ENCODE data around the gene PTDSS2. TPM values are rescaled to one million over a fixed set of nuclear protein-coding genes. Genes with fewer than 3 reads are reported as not detected.

Gene PTDSS2
- total RNA-seq, 1 experiment from 2014 or later: 30.4 TPM

DNA sequence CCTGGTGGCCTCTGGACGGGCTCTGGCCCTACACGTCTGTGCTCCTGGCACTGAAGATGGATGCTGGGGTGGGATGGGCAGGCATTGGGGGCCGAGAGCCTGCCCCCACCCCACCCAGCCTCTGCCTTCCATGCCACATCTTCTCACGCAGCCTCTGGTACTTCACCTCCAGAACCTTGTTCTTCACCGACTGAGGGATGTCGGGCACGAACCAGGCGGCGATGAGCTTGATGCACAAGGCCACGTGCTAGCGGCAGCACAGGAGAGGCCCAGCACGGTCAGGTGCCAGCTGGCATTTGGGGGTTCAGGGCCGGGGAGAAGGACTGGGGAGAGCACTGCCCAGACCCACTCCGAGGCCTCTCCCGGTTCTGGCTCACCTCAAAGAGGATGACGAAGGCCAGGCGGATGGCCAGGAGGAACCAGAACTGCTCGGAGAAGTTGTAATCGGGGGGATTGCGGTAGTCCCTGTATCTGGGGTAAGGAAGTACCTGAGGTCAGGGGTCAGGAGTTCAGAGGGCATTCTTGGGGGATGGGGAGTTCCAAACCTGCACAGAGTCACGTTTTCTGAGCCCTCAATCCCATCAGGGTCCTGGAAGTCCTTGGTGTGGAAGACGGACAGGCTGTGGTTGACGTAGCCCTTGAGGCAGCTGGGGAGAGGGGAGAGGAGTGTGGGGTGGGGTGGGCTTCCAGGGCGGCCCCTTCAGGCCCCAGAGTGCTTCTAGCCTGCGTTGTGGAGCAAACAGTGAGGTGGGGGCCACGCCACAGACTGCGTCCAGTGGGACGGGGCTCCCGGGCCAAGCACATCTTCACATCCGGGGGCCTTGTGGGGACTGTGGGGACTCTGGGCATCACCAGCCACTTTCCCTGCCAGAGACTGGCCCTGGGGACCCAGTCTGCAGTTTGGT, 31.5 kb upstream of the PTDSS2 start:
- Mint-ChIP-seq H3K4me1 (ENCODE audit: low read depth, unreplicated experiment) (peaks cover 7% of the 10 kb centered on the region), H3K27me3 (ENCODE audit: unreplicated experiment) (no peaks in the 10 kb centered on the region), H3K4me3 (ENCODE audit: low read depth, unreplicated experiment) (no peak overlapping the region), H3K9me3 (ENCODE audit: low read depth, unreplicated experiment) (no peaks in the 10 kb centered on the region), H3K27ac (ENCODE audit: unreplicated experiment) (peak overlapping the region; percentile 36), H3K36me3 (ENCODE audit: insufficient read depth, unreplicated experiment) (peaks cover 33% of the 10 kb centered on the region)
- no peak for DNase-seq
- CTCF ChIA-PET: no interaction called here
- BruUV-seq (replicated peaks): no TSS peak
- TF ChIP-seq, protein P1, sequence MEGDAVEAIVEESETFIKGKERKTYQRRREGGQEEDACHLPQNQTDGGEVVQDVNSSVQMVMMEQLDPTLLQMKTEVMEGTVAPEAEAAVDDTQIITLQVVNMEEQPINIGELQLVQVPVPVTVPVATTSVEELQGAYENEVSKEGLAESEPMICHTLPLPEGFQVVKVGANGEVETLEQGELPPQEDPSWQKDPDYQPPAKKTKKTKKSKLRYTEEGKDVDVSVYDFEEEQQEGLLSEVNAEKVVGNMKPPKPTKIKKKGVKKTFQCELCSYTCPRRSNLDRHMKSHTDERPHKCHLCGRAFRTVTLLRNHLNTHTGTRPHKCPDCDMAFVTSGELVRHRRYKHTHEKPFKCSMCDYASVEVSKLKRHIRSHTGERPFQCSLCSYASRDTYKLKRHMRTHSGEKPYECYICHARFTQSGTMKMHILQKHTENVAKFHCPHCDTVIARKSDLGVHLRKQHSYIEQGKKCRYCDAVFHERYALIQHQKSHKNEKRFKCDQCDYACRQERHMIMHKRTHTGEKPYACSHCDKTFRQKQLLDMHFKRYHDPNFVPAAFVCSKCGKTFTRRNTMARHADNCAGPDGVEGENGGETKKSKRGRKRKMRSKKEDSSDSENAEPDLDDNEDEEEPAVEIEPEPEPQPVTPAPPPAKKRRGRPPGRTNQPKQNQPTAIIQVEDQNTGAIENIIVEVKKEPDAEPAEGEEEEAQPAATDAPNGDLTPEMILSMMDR (IDR thresholded peaks at IDR 0.05; ENCODE audit: unreplicated experiment): no peak
- intact Hi-C loops (cut with micrococcal nuclease; ENCODE audit: unreplicated experiment): no loop called here

DNA sequence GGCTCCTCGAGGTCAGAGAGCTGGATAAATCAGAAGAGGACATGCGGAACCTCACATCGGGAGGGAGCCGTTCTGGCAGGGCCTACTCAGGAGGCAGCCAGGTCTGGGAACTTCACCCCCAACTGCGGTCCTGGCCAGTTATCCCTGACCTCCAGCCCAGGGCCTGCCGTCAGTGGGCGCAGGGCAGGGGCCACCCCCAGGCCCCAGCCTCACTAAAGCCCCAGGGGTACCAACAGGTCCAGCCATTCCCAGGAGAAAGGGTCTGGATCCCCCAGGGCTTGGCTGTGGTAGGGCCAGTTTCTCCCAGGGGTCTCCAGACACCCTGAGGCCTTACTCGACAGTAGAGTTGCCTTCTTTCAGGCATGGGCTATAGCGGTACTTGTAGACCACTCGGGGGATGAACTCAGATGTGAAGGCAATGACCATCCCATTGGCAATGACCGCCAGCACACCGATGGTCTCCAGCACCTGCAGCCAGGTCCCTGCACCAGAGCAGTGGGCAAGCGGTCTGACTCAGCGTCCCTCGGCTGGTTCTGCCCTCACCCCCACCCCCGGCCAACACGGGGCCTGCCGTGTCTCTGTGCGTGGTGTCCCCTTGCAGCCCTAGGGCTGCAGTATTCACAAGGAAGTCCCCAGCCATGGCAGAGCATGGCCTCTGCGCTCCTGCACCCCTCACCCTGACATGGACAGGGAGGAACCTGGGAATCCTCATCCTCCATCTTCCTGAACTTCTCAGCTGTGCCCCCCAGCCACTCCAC, 30.7 kb upstream of the PTDSS2 start:
- H3K27ac Mint-ChIP-seq (ENCODE audit: unreplicated experiment): no peak overlapping the region
- H3K36me3 Mint-ChIP-seq (ENCODE audit: insufficient read depth, unreplicated experiment): peaks cover 32% of the 10 kb centered on the region
- intact Hi-C loops (cut with micrococcal nuclease; ENCODE audit: unreplicated experiment): no loop called here
- TF ChIP-seq, protein P1 (IDR thresholded peaks at IDR 0.05; ENCODE audit: unreplicated experiment): no peak
- CTCF ChIA-PET: no interaction called here
- no peak for DNase-seq
- peaks cover 1% of the 10 kb centered on the region for H3K9me3 Mint-ChIP-seq (ENCODE audit: low read depth, unreplicated experiment)
- BruUV-seq (replicated peaks): no TSS peak
- no peaks in the 10 kb centered on the region for H3K27me3 Mint-ChIP-seq (ENCODE audit: unreplicated experiment)
- H3K4me3 Mint-ChIP-seq (ENCODE audit: low read depth, unreplicated experiment): no peak overlapping the region
- H3K4me1 Mint-ChIP-seq (ENCODE audit: low read depth, unreplicated experiment): peaks cover 7% of the 10 kb centered on the region

DNA sequence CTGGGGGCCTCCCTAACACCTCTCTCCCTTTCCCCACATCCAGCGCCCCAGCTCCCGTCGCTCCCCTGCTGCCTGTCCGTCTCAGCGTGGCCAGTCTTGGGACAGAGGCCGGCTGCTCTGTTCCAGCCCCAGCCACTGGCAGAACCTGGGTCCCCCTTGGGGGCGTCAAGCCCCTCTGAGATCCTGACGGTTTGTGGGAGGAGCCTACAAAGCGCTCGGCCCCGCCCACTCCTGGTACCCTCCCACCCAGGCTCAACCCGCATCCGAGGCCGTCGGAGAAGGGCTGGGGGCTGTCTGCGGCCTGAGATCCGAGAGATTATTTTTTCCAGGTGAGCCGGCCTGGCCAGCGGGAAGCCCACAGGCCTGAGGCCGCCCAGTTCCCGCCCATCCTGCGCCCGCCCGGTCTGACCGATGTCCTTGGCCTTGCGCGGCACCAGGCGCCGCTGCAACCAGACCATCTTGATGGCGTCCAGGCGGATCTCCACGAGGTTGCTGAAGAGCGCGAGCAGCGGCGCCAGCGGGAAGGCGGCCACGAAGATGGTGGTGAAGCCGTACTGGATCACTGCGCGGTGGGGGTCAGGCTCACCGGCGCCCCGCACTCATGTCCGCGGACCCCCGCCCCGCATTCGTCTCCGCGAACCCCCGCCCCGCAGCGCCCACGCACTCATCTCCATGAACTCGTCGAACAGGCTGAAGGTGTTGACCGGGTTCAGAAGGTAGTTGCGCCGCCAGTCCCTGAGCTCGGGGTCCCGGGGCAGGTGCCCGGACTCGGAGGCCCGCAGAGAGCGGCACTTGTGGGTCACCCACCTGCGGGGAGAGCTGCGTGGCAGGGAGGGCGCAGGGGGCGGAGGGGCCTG, 29.8 kb upstream of the PTDSS2 start:
- no TSS peak for BruUV-seq (replicated peaks)
- Mint-ChIP-seq H3K27me3 (ENCODE audit: unreplicated experiment) (no peaks in the 10 kb centered on the region), H3K27ac (ENCODE audit: unreplicated experiment) (no peak overlapping the region), H3K9me3 (ENCODE audit: low read depth, unreplicated experiment) (peaks cover 5% of the 10 kb centered on the region), H3K4me3 (ENCODE audit: low read depth, unreplicated experiment) (no peak overlapping the region), H3K36me3 (ENCODE audit: insufficient read depth, unreplicated experiment) (peaks cover 37% of the 10 kb centered on the region), H3K4me1 (ENCODE audit: low read depth, unreplicated experiment) (peaks cover 7% of the 10 kb centered on the region)
- CTCF ChIA-PET: no interaction called here
- TF ChIP-seq, protein P1 (IDR thresholded peaks at IDR 0.05; ENCODE audit: unreplicated experiment): no peak
- no peak for DNase-seq
- intact Hi-C loops (cut with micrococcal nuclease; ENCODE audit: unreplicated experiment): no loop called here

DNA sequence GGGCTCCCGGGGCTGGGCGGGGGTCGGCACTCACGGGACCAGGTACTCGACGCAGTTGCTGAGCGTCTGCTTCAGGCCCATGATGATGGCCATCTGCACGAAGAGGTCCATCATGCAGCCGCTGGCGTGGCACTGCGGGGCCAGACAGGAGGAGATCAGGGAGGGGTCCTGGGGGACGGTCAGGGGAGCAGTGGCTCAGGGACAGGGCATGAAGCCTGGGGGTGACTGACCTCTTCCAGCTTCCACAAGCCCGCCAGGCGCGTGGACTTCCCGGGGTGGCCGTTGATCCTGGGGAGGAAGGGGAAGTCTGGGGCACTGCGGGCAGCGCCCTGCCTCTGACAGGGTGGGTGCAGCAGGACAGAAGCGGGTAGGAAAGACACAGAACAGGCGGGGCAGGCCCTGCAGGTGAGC, 29.2 kb upstream of the PTDSS2 start:
- BruUV-seq (replicated peaks): no TSS peak
- no peak for DNase-seq
- CTCF ChIA-PET: no interaction called here
- H3K4me3 Mint-ChIP-seq (ENCODE audit: low read depth, unreplicated experiment): no peak overlapping the region
- peaks cover 5% of the 10 kb centered on the region for H3K9me3 Mint-ChIP-seq (ENCODE audit: low read depth, unreplicated experiment)
- TF ChIP-seq, protein P1 (IDR thresholded peaks at IDR 0.05; ENCODE audit: unreplicated experiment): no peak
- no peaks in the 10 kb centered on the region for H3K27me3 Mint-ChIP-seq (ENCODE audit: unreplicated experiment)
- no peak overlapping the region for H3K27ac Mint-ChIP-seq (ENCODE audit: unreplicated experiment)
- intact Hi-C loops (cut with micrococcal nuclease; ENCODE audit: unreplicated experiment): no loop called here
- H3K4me1 Mint-ChIP-seq (ENCODE audit: low read depth, unreplicated experiment): peaks cover 7% of the 10 kb centered on the region
- H3K36me3 Mint-ChIP-seq (ENCODE audit: insufficient read depth, unreplicated experiment): peaks cover 32% of the 10 kb centered on the region
